ENCODE data around the gene EAF1.

- TF ChIP-seq CTCF (IDR thresholded peaks at IDR 0.05) (no peak), POLR2A (IDR thresholded peaks at IDR 0.05) (no peak)
Observed at GRCh38 chr3:15490158-15490557, 62.8 kb downstream of the EAF1 start.

Data from lower leg skin (tissue), 3 donors.